MM.1S (cell line): Measurements from ENCODE around the gene TRHDE.

Source experiments
- DNase-seq: peaks from one replicate; pipeline ENCODE4 v3.0.0-alpha.2; 2015
- H2AFZ ChIP-seq: fragments of 300-600 bp; sonication (generic); 2 replicates; pipeline ENCODE4 v1.6.0; 2016; ENCODE audit warnings: antibody characterized with exemption, low read length
- H3F3A ChIP-seq: fragments of 300-600 bp; sonication (generic); 2 replicates; pipeline ENCODE4 v1.6.1; 2016; ENCODE audit warnings: mild to moderate bottlenecking, antibody characterized with exemption, low read length, moderate library complexity, mixed read lengths; ENCODE audit not compliant: insufficient read depth
- H3K27ac ChIP-seq: fragments of 300-600 bp; sonication (generic); 2 replicates; pipeline ENCODE4 v1.5.1; 2016; ENCODE audit warnings: mild to moderate bottlenecking, low read length
- H3K27me3 ChIP-seq: fragments of 300-600 bp; sonication (generic); replicated peaks from 2 replicates; pipeline ENCODE4 v1.6.0; 2016; ENCODE audit warnings: low read length; ENCODE audit not compliant: insufficient read depth
- H3K36me3 ChIP-seq: fragments of 300-600 bp; sonication (generic); replicated peaks from 2 replicates; pipeline ENCODE4 v1.6.1; 2016; ENCODE audit warnings: mild to moderate bottlenecking, low read length, mixed read lengths; ENCODE audit not compliant: insufficient read depth
- H3K4me1 ChIP-seq: fragments of 300-600 bp; sonication (generic); 2 replicates; pipeline ENCODE4 v1.6.1; 2016; ENCODE audit warnings: low read length, mixed read lengths
- H3K4me2 ChIP-seq: fragments of 300-600 bp; sonication (generic); 2 replicates; pipeline ENCODE4 v1.6.0; 2016; ENCODE audit warnings: low read depth, low read length
- H3K4me3 ChIP-seq: fragments of 300-600 bp; sonication (generic); 2 replicates; pipeline ENCODE4 v1.5.1; 2016; ENCODE audit warnings: low read length, mixed read lengths
- H3K79me2 ChIP-seq: fragments of 300-600 bp; sonication (generic); 2 replicates; pipeline ENCODE4 v1.6.1; 2016; ENCODE audit warnings: mixed run types, low read length, mixed read lengths
- H3K9ac ChIP-seq: fragments of 300-600 bp; sonication (generic); 2 replicates; pipeline ENCODE4 v1.6.1; 2016; ENCODE audit warnings: low read length, mixed read lengths
- H3K9me2 ChIP-seq: fragments of 300-600 bp; sonication (generic); replicated peaks from 2 replicates; pipeline ENCODE4 v1.6.1; 2016; ENCODE audit warnings: mild to moderate bottlenecking, low read length, mixed read lengths; ENCODE audit not compliant: insufficient read depth
- H3K9me3 ChIP-seq: fragments of 300-600 bp; sonication (generic); replicated peaks from 2 replicates; pipeline ENCODE4 v1.6.1; 2016; ENCODE audit warnings: mild to moderate bottlenecking, low read length, mixed read lengths; ENCODE audit not compliant: insufficient read depth
- H4K20me1 ChIP-seq: fragments of 300-600 bp; sonication (generic); 2 replicates; pipeline ENCODE4 v1.6.1; 2016; ENCODE audit warnings: mild to moderate bottlenecking, low read length, moderate library complexity, mixed read lengths; ENCODE audit not compliant: insufficient read depth
- CTCF ChIP-seq: fragments of 300-600 bp; sonication (generic); IDR thresholded peaks from 2 replicates; pipeline ENCODE4 v1.5.1; 2016; ENCODE audit warnings: antibody characterized with exemption, low read length, mixed read lengths
- EZH2 ChIP-seq: fragments of 300-600 bp; sonication (generic); optimal IDR thresholded peaks from 2 replicates; pipeline ENCODE3; 2017; ENCODE audit warnings: low read depth, mild to moderate bottlenecking, antibody characterized with exemption, low read length, mixed read lengths
- EZH2phosphoT487 ChIP-seq: fragments of 300-600 bp; sonication (generic); IDR thresholded peaks from 2 replicates; pipeline ENCODE4 v1.6.1; 2018; ENCODE audit warnings: antibody characterized with exemption, low read length

Gene TRHDE

DNA sequence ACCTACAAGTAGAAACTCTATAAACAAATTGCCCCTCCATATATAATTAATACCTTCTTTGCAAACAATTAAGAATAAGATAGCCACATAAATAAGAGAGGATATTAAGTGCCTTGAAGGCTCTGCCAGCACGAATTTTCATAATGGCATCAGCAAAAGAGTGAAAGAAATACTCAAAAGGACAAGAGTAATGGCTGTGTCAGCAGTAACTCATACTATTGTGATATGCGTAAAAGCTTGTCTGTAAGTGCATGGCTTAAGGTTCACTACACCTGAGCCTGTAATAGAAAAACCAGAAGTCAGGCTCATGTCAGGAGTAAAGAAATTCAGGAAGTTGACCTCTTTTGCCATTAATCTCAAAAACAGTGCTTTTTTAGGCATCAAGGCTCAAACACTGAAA, 204.1 kb downstream of the TRHDE start:
- Histone ChIP-seq H3K4me3 (no peak overlapping the region), H3K27me3 (no peaks in the 10 kb centered on the region), H4K20me1 (no peaks in the 10 kb centered on the region), H3K36me3 (no peaks in the 10 kb centered on the region), H3K27ac (no peak overlapping the region), H2AFZ (no peak overlapping the region), H3K9me2 (no peaks in the 10 kb centered on the region), H3K9ac (no peak overlapping the region), H3K9me3 (no peaks in the 10 kb centered on the region), H3F3A (no peaks in the 10 kb centered on the region), H3K4me2 (no peak overlapping the region), H3K4me1 (no peaks in the 10 kb centered on the region), H3K79me2 (no peaks in the 10 kb centered on the region)
- DNase-seq, result no peak
- TF ChIP-seq EZH2phosphoT487 (no peak), CTCF (no peak), EZH2 (no peak)

- Histone ChIP-seq H4K20me1 (no peaks in the 10 kb centered on the region), H2AFZ (no peak overlapping the region), H3K27ac (no peak overlapping the region), H3K9me3 (no peaks in the 10 kb centered on the region), H3K9ac (no peak overlapping the region), H3K79me2 (no peaks in the 10 kb centered on the region), H3K4me1 (no peaks in the 10 kb centered on the region), H3F3A (no peaks in the 10 kb centered on the region), H3K36me3 (no peaks in the 10 kb centered on the region), H3K4me2 (no peak overlapping the region), H3K9me2 (no peaks in the 10 kb centered on the region), H3K4me3 (no peak overlapping the region), H3K27me3 (no peaks in the 10 kb centered on the region)
- no peak for DNase-seq
- TF ChIP-seq CTCF (no peak), EZH2phosphoT487 (no peak), EZH2 (no peak)
These were observed 213.0 kb downstream of the TRHDE start for GRCh38 chr12:72485017-72485701.

DNA sequence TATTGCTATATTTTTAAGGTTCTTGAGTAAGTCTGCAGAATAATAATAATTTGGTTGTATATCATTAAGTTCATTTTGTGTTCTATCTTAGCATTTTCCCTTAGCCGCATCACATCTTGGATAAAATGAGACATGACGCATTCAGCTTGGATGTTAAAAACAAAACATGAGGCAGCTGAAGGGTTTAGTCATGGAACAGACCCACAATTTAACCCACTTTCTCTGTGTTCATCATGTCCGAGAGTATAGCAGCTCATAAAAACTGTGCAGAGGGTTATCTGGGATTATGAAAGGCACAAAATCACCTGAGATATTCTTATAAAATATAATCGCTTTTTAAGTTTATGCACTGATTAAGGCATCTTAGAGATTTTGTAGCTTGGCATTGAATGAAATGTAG, 219.3 kb downstream of the TRHDE start:
- TF ChIP-seq EZH2 (no peak), CTCF (no peak), EZH2phosphoT487 (no peak)
- DNase-seq, result no peak

More for the DNA sequence above, 219.3 kb downstream of the TRHDE start:
- H3K36me3 ChIP-seq, result no peaks in the 10 kb centered on the region
- H3K4me1 ChIP-seq, result no peaks in the 10 kb centered on the region
- H3K9me3 ChIP-seq, result no peaks in the 10 kb centered on the region
- no peak overlapping the region for H2AFZ ChIP-seq
- H3K9ac ChIP-seq, result no peak overlapping the region
- H3K4me2 ChIP-seq, result no peak overlapping the region
- no peaks in the 10 kb centered on the region for H4K20me1 ChIP-seq
- no peaks in the 10 kb centered on the region for H3K27me3 ChIP-seq
- no peaks in the 10 kb centered on the region for H3F3A ChIP-seq
- H3K27ac ChIP-seq, result no peak overlapping the region
- no peaks in the 10 kb centered on the region for H3K9me2 ChIP-seq
- H3K79me2 ChIP-seq, result no peaks in the 10 kb centered on the region
- no peak overlapping the region for H3K4me3 ChIP-seq
